K562 (cell line): ENCODE results near the gene CTDSP2. TPM values are rescaled to one million over a fixed set of nuclear protein-coding genes. Genes with fewer than 3 reads are reported as not detected.

Experiments
- ARNT ChIP-seq, 2 experiments: fragments of 450-650 bp; IDR thresholded peaks; 2 replicates each; pipeline ENCODE4 v1.6.1; 2016; ENCODE audit warnings: mild to moderate bottlenecking in 1 of 2
- ATF7 ChIP-seq: fragments of 450-650 bp; IDR thresholded peaks from 2 replicates; pipeline ENCODE4 v1.7.1; 2014; ENCODE audit warnings: mild to moderate bottlenecking, moderate library complexity
- BCOR ChIP-seq: fragments of 450-650 bp; IDR thresholded peaks from 2 replicates; pipeline ENCODE4 v1.6.1; 2016
- BDP1 ChIP-seq: IDR thresholded peaks from 3 replicates; pipeline ENCODE4 v1.6.1; 2011; ENCODE audit not compliant: insufficient read length, insufficient read depth
- BRF1 ChIP-seq: IDR thresholded peaks from 3 replicates; pipeline ENCODE4 v1.6.1; 2011; ENCODE audit warnings: borderline replicate concordance, mild to moderate bottlenecking; ENCODE audit not compliant: insufficient read length; ENCODE audit errors: extremely low read depth
- ESRRA ChIP-seq: fragments of 450-650 bp; IDR thresholded peaks from 2 replicates; pipeline ENCODE4 v1.6.1; 2014; ENCODE audit warnings: low read depth, mild to moderate bottlenecking, moderate library complexity, borderline replicate concordance
- ESRRB ChIP-seq: fragments of 250-450 bp; sonication (Bioruptor Pico); IDR thresholded peaks from 2 replicates; pipeline ENCODE4 v1.5.0; 2020; ENCODE audit warnings: mild to moderate bottlenecking, moderate library complexity, borderline replicate concordance
- EZH2 ChIP-seq: IDR thresholded peaks from 2 replicates; pipeline ENCODE4 v1.6.1; 2012; ENCODE audit warnings: low read depth, mild to moderate bottlenecking, inconsistent platforms, low read length, borderline replicate concordance
- FOS ChIP-seq: IDR thresholded peaks from 3 replicates; pipeline ENCODE4 v1.6.1; 2011; ENCODE audit not compliant: insufficient read length; ENCODE audit errors: extremely low read depth
- GATAD2A ChIP-seq: fragments of 450-650 bp; IDR thresholded peaks from 2 replicates; pipeline ENCODE4 v1.6.1; 2017
- GATAD2B ChIP-seq: fragments of 450-650 bp; IDR thresholded peaks from 2 replicates; pipeline ENCODE4 v1.6.1; 2017; ENCODE audit warnings: mild to moderate bottlenecking, borderline replicate concordance
- NFXL1 ChIP-seq: fragments of 450-650 bp; formaldehyde crosslinking; IDR thresholded peaks from 2 replicates; pipeline ENCODE4 v1.4.0; 2021; ENCODE audit warnings: mild to moderate bottlenecking
- NR1H2 ChIP-seq: sonication (generic); formaldehyde crosslinking; IDR thresholded peaks from 2 replicates; pipeline ENCODE4 v1.4.0; 2020; ENCODE audit warnings: mild to moderate bottlenecking, missing genetic modification reagents
- OTX1 ChIP-seq: fragments of 450-650 bp; formaldehyde crosslinking; IDR thresholded peaks from 2 replicates; pipeline ENCODE4 v1.4.0; 2022; ENCODE audit warnings: mild to moderate bottlenecking
- PHF8 ChIP-seq: fragments of 200-600 bp; sonication (generic); IDR thresholded peaks from 2 replicates; pipeline ENCODE4 v1.6.1; 2012; ENCODE audit warnings: mixed run types, mild to moderate bottlenecking, inconsistent platforms, low read length, moderate library complexity, borderline replicate concordance
- POLR2AphosphoS5 ChIP-seq: IDR thresholded peaks from 2 replicates; pipeline ENCODE4 v1.6.1; 2011; ENCODE audit warnings: mild to moderate bottlenecking, low read depth, low read length, moderate library complexity; ENCODE audit not compliant: control insufficient read depth, insufficient read depth
- SIN3B ChIP-seq: fragments of 450-650 bp; IDR thresholded peaks from 2 replicates; pipeline ENCODE4 v1.6.1; 2017; ENCODE audit warnings: low read depth, mild to moderate bottlenecking, moderate library complexity
- SUPT5H ChIP-seq: fragments of 450-650 bp; IDR thresholded peaks from 2 replicates; pipeline ENCODE4 v1.6.1; 2016
- TEAD1 ChIP-seq, 2 experiments: fragments of 450-650 bp in 1 of 2; sonication (generic) in 1 of 2; formaldehyde crosslinking; IDR thresholded peaks; 2 replicates each; pipeline versions ENCODE4 v1.4.0 to v1.8.0; 2020 to 2022; ENCODE audit warnings: mild to moderate bottlenecking in 2 of 2, missing genetic modification reagents in 1 of 2
- ZEB2 ChIP-seq: fragments of 450-650 bp; IDR thresholded peaks from 2 replicates; pipeline ENCODE4 v1.6.1; 2016
- ZKSCAN3 ChIP-seq: fragments of 250-450 bp; sonication (Bioruptor Pico); IDR thresholded peaks from 2 replicates; pipeline ENCODE4 v1.4.0; 2020
- ZNF124 ChIP-seq: sonication (generic); formaldehyde crosslinking; IDR thresholded peaks from 2 replicates; pipeline ENCODE4 v1.8.1; 2022; ENCODE audit warnings: missing genetic modification reagents
- polyA plus RNA-seq, 8 experiments: library from polyadenylated mRNA; depleted of rRNA in 4 of 8; stranded (reverse) in 5 of 8; unstranded in 3 of 8; fragments of >200 nt; fragmentation: Nextera tagmentation in 2 of 8; fragmentation: Illumina TruSeq in 1 of 8; extraction: Ambion mirVana in 2 of 8; extraction: Trizol in 1 of 8; gene quantifications; 2 replicates each; pipeline versions ENCODE4 v1.2.1 to v1.2.3, GENCODE V29; 2011 to 2014; ENCODE audit warnings: inconsistent platforms in 1 of 8, missing spikeins in 1 of 8
- total RNA-seq, 7 experiments: library from RNA; depleted of rRNA in 6 of 7; stranded (reverse); fragments of >200 nt in 6 of 7; fragmentation: Illumina TruSeq in 2 of 7; extraction: Trizol in 2 of 7; gene quantifications; 2 replicates each; pipeline versions ENCODE4 v1.2.1 to v1.2.3, GENCODE V29; 2011 to 2021; ENCODE audit warnings: low replicate concordance in 1 of 7
- TF ChIP-seq, protein P1 (sequence below): fragments of 200-800 bp; sonication (Bioruptor generic); IDR thresholded peaks from 2 replicates; pipeline ENCODE4 v1.6.1; 2016; ENCODE audit warnings: missing genetic modification characterization, missing compliant biosample characterization
- TF ChIP-seq, protein P2 (sequence below): fragments of 250-450 bp; sonication (Bioruptor Pico); IDR thresholded peaks from 2 replicates; pipeline ENCODE4 v1.8.0; 2021; ENCODE audit warnings: mild to moderate bottlenecking, moderate library complexity

CTDSP2 gene
- total and polyA plus RNA-seq, 9 of the 15 experiments (the other 6 are each of a cell fraction or from before 2014, with no cell fraction given): 20.4 to 108 (median 47.7) TPM

DNA sequence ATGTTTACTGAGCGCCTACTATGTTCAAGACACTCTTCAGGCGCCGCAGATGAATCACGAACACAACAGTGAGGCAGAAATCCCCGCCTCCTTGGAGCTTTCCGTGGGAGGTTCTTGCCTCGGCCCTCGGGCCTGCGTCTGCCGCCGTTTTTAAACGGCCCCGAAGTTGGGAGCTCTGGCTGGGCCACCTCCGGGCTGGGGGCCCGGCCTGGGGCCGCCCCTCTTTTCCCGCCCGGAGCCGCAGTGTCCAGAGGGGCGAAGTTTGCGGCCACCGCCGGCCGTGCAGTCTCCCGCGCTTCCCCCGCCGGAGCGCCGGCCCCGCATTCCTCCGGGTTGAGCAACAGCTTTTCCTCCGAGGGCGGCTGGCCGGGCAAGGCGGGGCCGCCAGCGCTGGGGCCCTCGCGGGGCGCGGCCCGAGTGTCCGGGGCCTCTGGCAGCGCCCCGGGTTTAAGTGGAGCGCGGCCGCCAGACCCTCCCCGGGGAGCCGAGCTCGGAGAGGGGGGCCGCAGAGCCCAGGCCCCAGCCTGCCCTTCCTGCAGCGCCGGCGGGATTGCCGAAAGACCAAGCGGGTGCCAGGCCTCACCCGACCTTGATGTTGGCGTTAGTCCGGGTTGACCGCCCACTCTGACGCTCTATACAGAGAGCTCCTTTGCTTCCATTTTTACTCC lies 18.7 kb upstream of the CTDSP2 start (continued):
- TF ChIP-seq, protein P1, sequence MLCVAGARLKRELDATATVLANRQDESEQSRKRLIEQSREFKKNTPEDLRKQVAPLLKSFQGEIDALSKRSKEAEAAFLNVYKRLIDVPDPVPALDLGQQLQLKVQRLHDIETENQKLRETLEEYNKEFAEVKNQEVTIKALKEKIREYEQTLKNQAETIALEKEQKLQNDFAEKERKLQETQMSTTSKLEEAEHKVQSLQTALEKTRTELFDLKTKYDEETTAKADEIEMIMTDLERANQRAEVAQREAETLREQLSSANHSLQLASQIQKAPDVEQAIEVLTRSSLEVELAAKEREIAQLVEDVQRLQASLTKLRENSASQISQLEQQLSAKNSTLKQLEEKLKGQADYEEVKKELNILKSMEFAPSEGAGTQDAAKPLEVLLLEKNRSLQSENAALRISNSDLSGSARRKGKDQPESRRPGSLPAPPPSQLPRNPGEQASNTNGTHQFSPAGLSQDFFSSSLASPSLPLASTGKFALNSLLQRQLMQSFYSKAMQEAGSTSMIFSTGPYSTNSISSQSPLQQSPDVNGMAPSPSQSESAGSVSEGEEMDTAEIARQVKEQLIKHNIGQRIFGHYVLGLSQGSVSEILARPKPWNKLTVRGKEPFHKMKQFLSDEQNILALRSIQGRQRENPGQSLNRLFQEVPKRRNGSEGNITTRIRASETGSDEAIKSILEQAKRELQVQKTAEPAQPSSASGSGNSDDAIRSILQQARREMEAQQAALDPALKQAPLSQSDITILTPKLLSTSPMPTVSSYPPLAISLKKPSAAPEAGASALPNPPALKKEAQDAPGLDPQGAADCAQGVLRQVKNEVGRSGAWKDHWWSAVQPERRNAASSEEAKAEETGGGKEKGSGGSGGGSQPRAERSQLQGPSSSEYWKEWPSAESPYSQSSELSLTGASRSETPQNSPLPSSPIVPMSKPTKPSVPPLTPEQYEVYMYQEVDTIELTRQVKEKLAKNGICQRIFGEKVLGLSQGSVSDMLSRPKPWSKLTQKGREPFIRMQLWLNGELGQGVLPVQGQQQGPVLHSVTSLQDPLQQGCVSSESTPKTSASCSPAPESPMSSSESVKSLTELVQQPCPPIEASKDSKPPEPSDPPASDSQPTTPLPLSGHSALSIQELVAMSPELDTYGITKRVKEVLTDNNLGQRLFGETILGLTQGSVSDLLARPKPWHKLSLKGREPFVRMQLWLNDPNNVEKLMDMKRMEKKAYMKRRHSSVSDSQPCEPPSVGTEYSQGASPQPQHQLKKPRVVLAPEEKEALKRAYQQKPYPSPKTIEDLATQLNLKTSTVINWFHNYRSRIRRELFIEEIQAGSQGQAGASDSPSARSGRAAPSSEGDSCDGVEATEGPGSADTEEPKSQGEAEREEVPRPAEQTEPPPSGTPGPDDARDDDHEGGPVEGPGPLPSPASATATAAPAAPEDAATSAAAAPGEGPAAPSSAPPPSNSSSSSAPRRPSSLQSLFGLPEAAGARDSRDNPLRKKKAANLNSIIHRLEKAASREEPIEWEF (CRISPR knock-in tag): no peak
- TF ChIP-seq NFXL1 (CRISPR knock-in tag) (no peak), SIN3B (no peak), ESRRB (CRISPR knock-in tag) (no peak), BCOR (peak; percentile 31; the same call in 1 of the 2 replicates), FOS (no peak), ZKSCAN3 (no peak), ZNF124 (no peak), OTX1 (CRISPR knock-in tag) (no peak), BDP1 (no peak), GATAD2B (peak; percentile 59; the same call in 1 of the 2 replicates), NR1H2 (CRISPR knock-in tag) (no peak), ATF7 (peak; percentile 52; the same call in 1 of the 2 replicates), BRF1 (no peak), GATAD2A (0 out of 2 replicates have a peak, but pooled peaks have one; percentile 30), POLR2AphosphoS5 (no peak), ZEB2 (no peak), ESRRA (0 out of 2 replicates have a peak, but pooled peaks have one; percentile 38), SUPT5H (0 out of 2 replicates have a peak, but pooled peaks have one; percentile 21), ARNT (IDR thresholded peaks at IDR 0.05) (no peak), PHF8 (peak; percentile 66; the same call in 1 of the 2 replicates), TEAD1 (CRISPR knock-in tag; IDR thresholded peaks at IDR 0.05) (peak; percentile 83 to 93), EZH2 (no peak)
- TF ChIP-seq, protein P2, sequence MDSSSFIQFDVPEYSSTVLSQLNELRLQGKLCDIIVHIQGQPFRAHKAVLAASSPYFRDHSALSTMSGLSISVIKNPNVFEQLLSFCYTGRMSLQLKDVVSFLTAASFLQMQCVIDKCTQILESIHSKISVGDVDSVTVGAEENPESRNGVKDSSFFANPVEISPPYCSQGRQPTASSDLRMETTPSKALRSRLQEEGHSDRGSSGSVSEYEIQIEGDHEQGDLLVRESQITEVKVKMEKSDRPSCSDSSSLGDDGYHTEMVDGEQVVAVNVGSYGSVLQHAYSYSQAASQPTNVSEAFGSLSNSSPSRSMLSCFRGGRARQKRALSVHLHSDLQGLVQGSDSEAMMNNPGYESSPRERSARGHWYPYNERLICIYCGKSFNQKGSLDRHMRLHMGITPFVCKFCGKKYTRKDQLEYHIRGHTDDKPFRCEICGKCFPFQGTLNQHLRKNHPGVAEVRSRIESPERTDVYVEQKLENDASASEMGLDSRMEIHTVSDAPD: no peak
